Loucy (cell line): ENCODE results near the gene REPS2.

Experiments
- H2AFZ ChIP-seq: fragments of 200-600 bp; sonication (generic); 2 replicates; pipeline ENCODE4 v1.6.0; 2016; ENCODE audit warnings: antibody characterized with exemption, mild to moderate bottlenecking, low read length, moderate library complexity
- H3F3A ChIP-seq: fragments of 200-600 bp; 2 replicates; pipeline ENCODE4 v1.6.0; 2016; ENCODE audit warnings: antibody characterized with exemption, low read depth, mild to moderate bottlenecking
- H3K27me3 ChIP-seq: fragments of 200-600 bp; sonication (generic); 2 replicates; pipeline ENCODE4 v1.6.1; 2014; ENCODE audit warnings: low read length, mild to moderate bottlenecking; ENCODE audit not compliant: insufficient read depth, poor library complexity, severe bottlenecking
- H3K36me3 ChIP-seq: fragments of 200-600 bp; sonication (generic); 2 replicates; pipeline ENCODE4 v1.6.1; 2016; ENCODE audit warnings: low read length; ENCODE audit not compliant: insufficient read depth
- H3K4me1 ChIP-seq: fragments of 200-600 bp; sonication (generic); 2 replicates; pipeline ENCODE4 v1.5.1; 2014; ENCODE audit warnings: low read length, mild to moderate bottlenecking; ENCODE audit not compliant: insufficient read depth, poor library complexity, severe bottlenecking
- H3K4me2 ChIP-seq: fragments of 200-600 bp; sonication (generic); 2 replicates; pipeline ENCODE4 v1.6.0; 2014; ENCODE audit warnings: antibody characterized with exemption, low read length, low read depth, mild to moderate bottlenecking; ENCODE audit not compliant: poor library complexity, severe bottlenecking
- H3K4me3 ChIP-seq: fragments of 200-600 bp; sonication (generic); 2 replicates; pipeline ENCODE4 v1.5.1; 2014; ENCODE audit warnings: low read length, mild to moderate bottlenecking, mixed read lengths; ENCODE audit not compliant: poor library complexity, severe bottlenecking
- H3K79me2 ChIP-seq: fragments of 200-600 bp; sonication (generic); 2 replicates; pipeline ENCODE4 v1.6.1; 2014; ENCODE audit warnings: low read length; ENCODE audit not compliant: insufficient read depth
- H3K9ac ChIP-seq: fragments of 200-600 bp; sonication (generic); 2 replicates; pipeline ENCODE4 v1.6.0; 2014; ENCODE audit warnings: mild to moderate bottlenecking, low read depth, low read length, moderate library complexity; ENCODE audit not compliant: poor library complexity, severe bottlenecking
- H3K9me2 ChIP-seq: fragments of 200-600 bp; sonication (generic); replicated peaks from 2 replicates; pipeline ENCODE4 v1.6.1; 2016; ENCODE audit warnings: low read depth, low read length, mixed read lengths
- H3K9me3 ChIP-seq: fragments of 200-600 bp; sonication (generic); 2 replicates; pipeline ENCODE4 v1.6.1; 2014; ENCODE audit warnings: mild to moderate bottlenecking, antibody characterized with exemption, low read length, low read depth; ENCODE audit not compliant: insufficient read depth
- H4K20me1 ChIP-seq: fragments of 200-600 bp; sonication (generic); 2 replicates; pipeline ENCODE4 v1.6.0; 2014; ENCODE audit warnings: antibody characterized with exemption, low read length, mild to moderate bottlenecking; ENCODE audit not compliant: insufficient read depth, poor library complexity, severe bottlenecking
- EZH2phosphoT487 ChIP-seq: fragments of 200-600 bp; IDR thresholded peaks from 2 replicates; pipeline ENCODE4 v1.6.1; 2018; ENCODE audit warnings: antibody characterized with exemption, mild to moderate bottlenecking, moderate library complexity, borderline replicate concordance
- TF ChIP-seq, protein P1 (sequence below): fragments of 200-600 bp; sonication (generic); conservative IDR thresholded peaks from 2 replicates; pipeline ENCODE4 v1.5.1; 2014; ENCODE audit warnings: mild to moderate bottlenecking, antibody characterized with exemption, low read length

REPS2 gene

DNA sequence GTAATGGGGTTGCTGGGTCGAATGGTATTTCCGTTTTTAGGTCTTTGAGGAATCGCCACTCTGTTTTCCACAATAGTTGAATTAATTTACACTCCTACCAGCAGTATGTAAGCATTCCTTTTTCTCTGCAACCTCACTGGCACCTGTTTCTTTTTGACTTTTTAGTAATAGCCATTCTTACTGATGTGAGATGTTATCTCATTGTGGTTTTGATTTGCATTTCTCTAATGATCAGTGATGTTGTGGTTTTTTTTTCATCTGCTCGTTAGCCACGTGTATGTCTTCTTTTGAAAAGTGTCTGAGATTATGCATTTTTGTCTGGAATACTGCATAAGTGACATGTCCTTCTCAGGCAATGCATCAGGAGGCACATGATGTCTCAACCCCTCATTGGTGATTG, 28.8 kb downstream of the REPS2 start:
- no peak overlapping the region for H2AFZ ChIP-seq
- H3F3A ChIP-seq = no peaks in the 10 kb centered on the region
- H3K27me3 ChIP-seq = no peaks in the 10 kb centered on the region
- H3K36me3 ChIP-seq = no peaks in the 10 kb centered on the region
- no peak overlapping the region for H3K4me2 ChIP-seq
- no peaks in the 10 kb centered on the region for H3K4me1 ChIP-seq
- H3K4me3 ChIP-seq = no peak overlapping the region
- H3K79me2 ChIP-seq = no peaks in the 10 kb centered on the region
- H4K20me1 ChIP-seq = no peaks in the 10 kb centered on the region
- no peaks in the 10 kb centered on the region for H3K9me3 ChIP-seq
- H3K9me2 ChIP-seq = no peaks in the 10 kb centered on the region
- TF ChIP-seq, protein P1, sequence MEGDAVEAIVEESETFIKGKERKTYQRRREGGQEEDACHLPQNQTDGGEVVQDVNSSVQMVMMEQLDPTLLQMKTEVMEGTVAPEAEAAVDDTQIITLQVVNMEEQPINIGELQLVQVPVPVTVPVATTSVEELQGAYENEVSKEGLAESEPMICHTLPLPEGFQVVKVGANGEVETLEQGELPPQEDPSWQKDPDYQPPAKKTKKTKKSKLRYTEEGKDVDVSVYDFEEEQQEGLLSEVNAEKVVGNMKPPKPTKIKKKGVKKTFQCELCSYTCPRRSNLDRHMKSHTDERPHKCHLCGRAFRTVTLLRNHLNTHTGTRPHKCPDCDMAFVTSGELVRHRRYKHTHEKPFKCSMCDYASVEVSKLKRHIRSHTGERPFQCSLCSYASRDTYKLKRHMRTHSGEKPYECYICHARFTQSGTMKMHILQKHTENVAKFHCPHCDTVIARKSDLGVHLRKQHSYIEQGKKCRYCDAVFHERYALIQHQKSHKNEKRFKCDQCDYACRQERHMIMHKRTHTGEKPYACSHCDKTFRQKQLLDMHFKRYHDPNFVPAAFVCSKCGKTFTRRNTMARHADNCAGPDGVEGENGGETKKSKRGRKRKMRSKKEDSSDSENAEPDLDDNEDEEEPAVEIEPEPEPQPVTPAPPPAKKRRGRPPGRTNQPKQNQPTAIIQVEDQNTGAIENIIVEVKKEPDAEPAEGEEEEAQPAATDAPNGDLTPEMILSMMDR = no peak
- TF ChIP-seq EZH2phosphoT487 = no peak
- H3K9ac ChIP-seq = no peak overlapping the region

DNA sequence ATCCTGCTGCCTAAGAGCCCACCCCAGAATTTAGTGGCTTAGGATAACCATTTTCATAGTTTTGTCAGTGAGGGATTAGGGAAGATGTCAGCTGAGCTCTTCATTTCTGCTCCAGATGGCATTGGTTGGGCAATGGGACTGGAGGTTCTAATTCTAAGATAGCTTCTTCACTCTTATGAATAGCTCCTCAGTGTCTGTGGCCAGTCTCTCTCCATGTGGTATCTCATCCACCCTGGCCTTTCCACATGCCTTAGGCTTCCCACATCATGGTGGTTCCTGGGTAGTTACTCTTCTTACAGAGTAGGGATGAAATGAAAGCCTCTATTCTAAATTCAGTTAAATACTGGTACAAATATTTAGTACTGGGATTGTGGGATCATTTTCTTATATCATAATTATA, 31.3 kb downstream of the REPS2 start:
- H3K27me3 ChIP-seq = no peaks in the 10 kb centered on the region
- H3K4me1 ChIP-seq = no peaks in the 10 kb centered on the region
- no peak overlapping the region for H2AFZ ChIP-seq
- TF ChIP-seq EZH2phosphoT487 = no peak
- H3K9me2 ChIP-seq = no peaks in the 10 kb centered on the region
- no peaks in the 10 kb centered on the region for H4K20me1 ChIP-seq
- no peaks in the 10 kb centered on the region for H3K9me3 ChIP-seq
- H3K79me2 ChIP-seq = no peaks in the 10 kb centered on the region
- no peak overlapping the region for H3K9ac ChIP-seq
- H3K4me2 ChIP-seq = no peak overlapping the region
- H3K4me3 ChIP-seq = no peak overlapping the region
- H3F3A ChIP-seq = no peaks in the 10 kb centered on the region
- H3K36me3 ChIP-seq = no peaks in the 10 kb centered on the region

DNA sequence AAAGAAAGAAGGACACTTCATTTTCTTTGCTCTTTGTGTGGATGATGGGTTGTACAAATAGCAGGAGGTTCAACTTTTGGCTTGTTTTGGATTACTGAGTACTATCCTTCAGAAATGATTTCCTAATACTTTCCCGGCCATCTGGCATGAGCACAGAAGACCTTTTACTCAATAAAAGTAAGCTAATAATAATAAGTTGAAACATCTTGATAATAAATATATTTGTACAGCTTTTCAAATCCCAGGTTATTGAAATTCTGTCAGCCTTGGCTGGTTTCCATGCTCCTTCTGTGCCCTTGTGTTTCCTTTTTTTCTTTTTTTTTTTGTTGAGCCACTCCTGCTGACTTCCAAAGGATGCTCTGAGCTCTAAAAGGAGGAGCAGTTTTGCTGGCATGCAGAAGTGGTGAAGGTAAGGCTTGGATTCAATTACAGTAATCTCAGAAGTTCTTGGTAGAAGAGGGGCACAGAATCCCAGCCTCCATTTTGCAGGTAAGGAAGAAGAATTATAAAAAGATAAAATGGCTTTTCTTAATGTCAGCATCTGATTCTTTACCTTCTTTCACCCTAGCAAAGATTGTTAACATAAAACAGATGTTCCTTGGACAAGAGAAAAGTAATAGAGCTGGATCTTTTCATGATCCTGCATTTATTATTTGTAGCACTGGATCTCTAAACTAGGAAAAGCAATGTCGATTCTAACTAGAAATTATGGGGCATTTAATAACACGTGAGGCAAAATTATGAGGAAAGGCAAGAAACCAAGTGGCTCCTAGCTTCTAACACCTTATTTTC, 31.9 kb downstream of the REPS2 start:
- H3K36me3 ChIP-seq = no peaks in the 10 kb centered on the region
- no peaks in the 10 kb centered on the region for H3F3A ChIP-seq
- H3K79me2 ChIP-seq = no peaks in the 10 kb centered on the region
- H3K9me3 ChIP-seq = no peaks in the 10 kb centered on the region
- H3K9ac ChIP-seq = no peak overlapping the region
- H3K4me1 ChIP-seq = no peaks in the 10 kb centered on the region
- H3K9me2 ChIP-seq = no peaks in the 10 kb centered on the region
- TF ChIP-seq, protein P1 = no peak
- no peak for TF ChIP-seq EZH2phosphoT487
- H3K27me3 ChIP-seq = no peaks in the 10 kb centered on the region
- no peak overlapping the region for H2AFZ ChIP-seq
- no peak overlapping the region for H3K4me2 ChIP-seq
- H3K4me3 ChIP-seq = no peak overlapping the region
- H4K20me1 ChIP-seq = no peaks in the 10 kb centered on the region

DNA sequence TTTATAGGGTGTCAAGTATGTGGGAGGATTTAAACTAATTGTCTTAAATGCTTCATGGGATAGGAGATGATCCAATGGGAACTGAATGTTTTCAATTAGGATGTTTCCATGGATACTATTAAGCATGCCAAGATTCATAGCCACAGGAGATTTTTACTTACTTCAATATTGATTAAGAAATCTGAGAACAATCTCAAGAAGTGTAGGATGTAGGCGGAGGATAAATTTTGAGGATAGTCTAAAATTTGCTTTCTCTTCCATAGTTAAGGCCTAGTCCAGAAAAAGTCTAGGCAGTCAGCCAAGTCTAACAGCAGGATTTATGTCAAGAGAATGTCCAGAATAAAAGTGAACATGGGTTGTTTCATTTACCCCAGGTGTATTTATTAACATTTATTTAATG, 32.8 kb downstream of the REPS2 start:
- no peaks in the 10 kb centered on the region for H3K27me3 ChIP-seq
- no peaks in the 10 kb centered on the region for H3K36me3 ChIP-seq
- H3K9me3 ChIP-seq = no peaks in the 10 kb centered on the region
- no peak overlapping the region for H3K9ac ChIP-seq
- H3K4me3 ChIP-seq = no peak overlapping the region
- no peaks in the 10 kb centered on the region for H3K79me2 ChIP-seq
- H3K9me2 ChIP-seq = no peaks in the 10 kb centered on the region
- no peaks in the 10 kb centered on the region for H3F3A ChIP-seq
- H2AFZ ChIP-seq = no peak overlapping the region
- TF ChIP-seq, protein P1 = no peak
- no peak for TF ChIP-seq EZH2phosphoT487
- H4K20me1 ChIP-seq = no peaks in the 10 kb centered on the region
- no peak overlapping the region for H3K4me2 ChIP-seq
- H3K4me1 ChIP-seq = no peaks in the 10 kb centered on the region
